Neural cell (in vitro differentiated cells): ENCODE measurements around the gene C14orf132. TPM values are rescaled to one million over a fixed set of nuclear protein-coding genes. Genes with fewer than 3 reads are reported as not detected.

ENCODE experiments used
- H2AFZ ChIP-seq: fragments of 200-600, 300-800 bp; sonication (generic), shearing (Covaris generic); 2 replicates; pipeline ENCODE4 v1.6.0; 2014; ENCODE audit warnings: low read depth, mild to moderate bottlenecking, antibody characterized with exemption, low read length, moderate library complexity
- H3F3A ChIP-seq: fragments of 200-600 bp; shearing (Covaris generic); 2 replicates; pipeline ENCODE4 v1.6.1; 2016; ENCODE audit warnings: mild to moderate bottlenecking, moderate library complexity, mixed read lengths, antibody characterized with exemption, low read length; ENCODE audit not compliant: insufficient read depth, poor library complexity, severe bottlenecking
- H3K27ac ChIP-seq: fragments of 200-600, 300-800 bp; sonication (generic), shearing (Covaris generic); 2 replicates; pipeline ENCODE4 v1.5.1; 2014; ENCODE audit warnings: mild to moderate bottlenecking, low read length, moderate library complexity
- H3K27me3 ChIP-seq: fragments of 300-800, 200-600 bp; sonication (generic), shearing (Covaris generic); 2 replicates; pipeline ENCODE4 v1.6.0; 2014; ENCODE audit warnings: mild to moderate bottlenecking, low read depth, low read length, moderate library complexity; ENCODE audit not compliant: insufficient read depth
- H3K36me3 ChIP-seq: fragments of 300-800, 200-600 bp; sonication (generic), shearing (Covaris generic); 2 replicates; pipeline ENCODE4 v1.5.1; 2014; ENCODE audit warnings: mild to moderate bottlenecking, antibody characterized with exemption, low read length, moderate library complexity; ENCODE audit not compliant: insufficient read depth
- H3K4me2 ChIP-seq: fragments of 300-800, 200-600 bp; sonication (generic), shearing (Covaris generic); 2 replicates; pipeline ENCODE4 v1.6.0; 2014; ENCODE audit warnings: mild to moderate bottlenecking, low read length
- H3K4me3 ChIP-seq: fragments of 300-800, 200-600 bp; sonication (generic), shearing (Covaris generic); 2 replicates; pipeline ENCODE4 v1.5.1; 2014; ENCODE audit warnings: mild to moderate bottlenecking, low read length, moderate library complexity
- H3K79me2 ChIP-seq: fragments of 200-600 bp; shearing (Covaris generic); replicated peaks from 2 replicates; pipeline ENCODE4 v1.6.0; 2014; ENCODE audit warnings: mild to moderate bottlenecking, low read length, moderate library complexity; ENCODE audit not compliant: insufficient read depth
- H3K9ac ChIP-seq: fragments of 300-800, 200-600 bp; sonication (generic), shearing (Covaris generic); 2 replicates; pipeline ENCODE4 v1.6.1; 2016; ENCODE audit warnings: mild to moderate bottlenecking, low read length, mixed read lengths
- H3K9me2 ChIP-seq: fragments of 200-600 bp; shearing (Covaris generic); 2 replicates; pipeline ENCODE4 v1.6.1; 2016; ENCODE audit warnings: mild to moderate bottlenecking, low read length, mixed read lengths; ENCODE audit not compliant: insufficient read depth
- H3K9me3 ChIP-seq: fragments of 200-600, 300-800 bp; sonication (generic), shearing (Covaris generic); 2 replicates; pipeline ENCODE4 v1.6.1; 2016; ENCODE audit warnings: mild to moderate bottlenecking, mixed run types, low read length, moderate library complexity, mixed read lengths
- H4K20me1 ChIP-seq: fragments of 200-600 bp; shearing (Covaris generic); 2 replicates; pipeline ENCODE4 v1.6.1; 2016; ENCODE audit warnings: mild to moderate bottlenecking, mixed run types; ENCODE audit not compliant: insufficient read depth
- EP300 ChIP-seq: fragments of 450-650 bp; conservative IDR thresholded peaks from 2 replicates; pipeline ENCODE4 v1.6.1; 2014; ENCODE audit warnings: antibody characterized with exemption, mild to moderate bottlenecking, moderate library complexity; ENCODE audit not compliant: poor library complexity, severe bottlenecking
- EZH2 ChIP-seq: fragments of 200-600, 300-800 bp; shearing (Covaris generic), sonication (generic); IDR thresholded peaks from 2 replicates; pipeline ENCODE4 v1.6.1; 2014; ENCODE audit warnings: antibody characterized with exemption, low read length, borderline replicate concordance, mild to moderate bottlenecking; ENCODE audit not compliant: insufficient read depth, poor library complexity, severe bottlenecking
- MXI1 ChIP-seq: fragments of 450-650 bp; conservative IDR thresholded peaks from 2 replicates; pipeline ENCODE4 v1.6.1; 2014; ENCODE audit warnings: antibody characterized with exemption, mild to moderate bottlenecking; ENCODE audit not compliant: poor library complexity, severe bottlenecking
- POLR2AphosphoS5 ChIP-seq: IDR thresholded peaks from 2 replicates; pipeline ENCODE4 v1.6.1; 2012
- RAD21 ChIP-seq: fragments of 450-650 bp; conservative IDR thresholded peaks from 2 replicates; pipeline ENCODE4 v1.6.1; 2014; ENCODE audit warnings: antibody characterized with exemption, mild to moderate bottlenecking, moderate library complexity
- SMC3 ChIP-seq: fragments of 450-650 bp; conservative IDR thresholded peaks from 2 replicates; pipeline ENCODE4 v1.6.1; 2014; ENCODE audit warnings: antibody characterized with exemption, mild to moderate bottlenecking, moderate library complexity; ENCODE audit not compliant: poor library complexity
- TAF1 ChIP-seq: IDR thresholded peaks from 2 replicates; pipeline ENCODE4 v1.6.1; 2012; ENCODE audit warnings: low read depth
- polyA plus RNA-seq: library from polyadenylated mRNA; depleted of rRNA; stranded (reverse); fragments of >200 nt; gene quantifications from 2 replicates; pipeline ENCODE4 v1.2.3, GENCODE V29; 2014
- TF ChIP-seq, protein P1 (sequence below): IDR thresholded peaks from 2 replicates; pipeline ENCODE4 v1.6.1; 2012; ENCODE audit warnings: borderline replicate concordance
- TF ChIP-seq, protein P2 (sequence below): fragments of 450-650 bp; IDR thresholded peaks from 2 replicates; pipeline ENCODE4 v1.5.1; 2014; ENCODE audit warnings: antibody characterized with exemption, mild to moderate bottlenecking, moderate library complexity; ENCODE audit not compliant: poor library complexity, severe bottlenecking

C14orf132 gene
- polyA plus RNA-seq, 1 donor from 2014 or later: 50.1 TPM

DNA sequence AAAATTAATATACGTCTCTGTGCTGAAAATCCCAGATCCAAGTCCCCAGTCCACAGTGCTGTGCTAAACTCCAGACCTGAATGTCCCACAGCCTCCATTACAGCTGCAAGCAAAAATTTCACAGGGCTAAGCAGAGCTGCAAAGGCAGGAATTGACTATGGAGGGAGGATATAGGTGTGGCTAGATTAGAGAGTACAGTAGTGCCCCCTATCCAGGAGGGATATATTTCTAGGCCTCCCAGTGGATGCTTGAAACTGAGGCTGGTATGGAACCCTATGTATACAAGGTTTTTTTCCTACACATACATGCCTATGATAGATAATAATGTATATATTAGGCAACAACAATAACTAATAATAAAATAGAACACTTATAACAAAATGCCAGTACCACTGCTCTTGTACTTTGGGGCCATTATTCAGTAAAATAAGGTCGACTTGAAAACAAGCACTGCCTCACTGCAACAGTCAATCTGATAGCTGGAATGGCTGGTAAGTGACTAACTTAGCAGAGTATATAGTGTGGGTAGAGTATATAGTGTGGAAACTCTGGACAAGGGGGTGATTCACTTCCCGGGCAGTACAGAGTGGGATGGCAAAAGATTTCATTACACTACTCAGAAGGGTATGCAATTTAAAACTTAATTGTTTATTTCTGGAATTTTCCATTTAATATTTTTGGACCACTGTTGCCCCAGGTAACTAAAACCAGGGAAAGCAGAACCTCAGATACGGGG lies 82.7 kb downstream of the C14orf132 start:
- Histone ChIP-seq H3K4me3 (no peak overlapping the region), H4K20me1 (no peaks in the 10 kb centered on the region), H2AFZ (no peak overlapping the region), H3F3A (no peaks in the 10 kb centered on the region), H3K79me2 (no peaks in the 10 kb centered on the region), H3K36me3 (no peaks in the 10 kb centered on the region), H3K4me2 (no peak overlapping the region), H3K9me3 (no peaks in the 10 kb centered on the region), H3K9ac (no peak overlapping the region), H3K27me3 (no peaks in the 10 kb centered on the region), H3K27ac (no peak overlapping the region), H3K9me2 (no peaks in the 10 kb centered on the region)
- TF ChIP-seq, protein P1, sequence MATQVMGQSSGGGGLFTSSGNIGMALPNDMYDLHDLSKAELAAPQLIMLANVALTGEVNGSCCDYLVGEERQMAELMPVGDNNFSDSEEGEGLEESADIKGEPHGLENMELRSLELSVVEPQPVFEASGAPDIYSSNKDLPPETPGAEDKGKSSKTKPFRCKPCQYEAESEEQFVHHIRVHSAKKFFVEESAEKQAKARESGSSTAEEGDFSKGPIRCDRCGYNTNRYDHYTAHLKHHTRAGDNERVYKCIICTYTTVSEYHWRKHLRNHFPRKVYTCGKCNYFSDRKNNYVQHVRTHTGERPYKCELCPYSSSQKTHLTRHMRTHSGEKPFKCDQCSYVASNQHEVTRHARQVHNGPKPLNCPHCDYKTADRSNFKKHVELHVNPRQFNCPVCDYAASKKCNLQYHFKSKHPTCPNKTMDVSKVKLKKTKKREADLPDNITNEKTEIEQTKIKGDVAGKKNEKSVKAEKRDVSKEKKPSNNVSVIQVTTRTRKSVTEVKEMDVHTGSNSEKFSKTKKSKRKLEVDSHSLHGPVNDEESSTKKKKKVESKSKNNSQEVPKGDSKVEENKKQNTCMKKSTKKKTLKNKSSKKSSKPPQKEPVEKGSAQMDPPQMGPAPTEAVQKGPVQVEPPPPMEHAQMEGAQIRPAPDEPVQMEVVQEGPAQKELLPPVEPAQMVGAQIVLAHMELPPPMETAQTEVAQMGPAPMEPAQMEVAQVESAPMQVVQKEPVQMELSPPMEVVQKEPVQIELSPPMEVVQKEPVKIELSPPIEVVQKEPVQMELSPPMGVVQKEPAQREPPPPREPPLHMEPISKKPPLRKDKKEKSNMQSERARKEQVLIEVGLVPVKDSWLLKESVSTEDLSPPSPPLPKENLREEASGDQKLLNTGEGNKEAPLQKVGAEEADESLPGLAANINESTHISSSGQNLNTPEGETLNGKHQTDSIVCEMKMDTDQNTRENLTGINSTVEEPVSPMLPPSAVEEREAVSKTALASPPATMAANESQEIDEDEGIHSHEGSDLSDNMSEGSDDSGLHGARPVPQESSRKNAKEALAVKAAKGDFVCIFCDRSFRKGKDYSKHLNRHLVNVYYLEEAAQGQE: no peak

DNA sequence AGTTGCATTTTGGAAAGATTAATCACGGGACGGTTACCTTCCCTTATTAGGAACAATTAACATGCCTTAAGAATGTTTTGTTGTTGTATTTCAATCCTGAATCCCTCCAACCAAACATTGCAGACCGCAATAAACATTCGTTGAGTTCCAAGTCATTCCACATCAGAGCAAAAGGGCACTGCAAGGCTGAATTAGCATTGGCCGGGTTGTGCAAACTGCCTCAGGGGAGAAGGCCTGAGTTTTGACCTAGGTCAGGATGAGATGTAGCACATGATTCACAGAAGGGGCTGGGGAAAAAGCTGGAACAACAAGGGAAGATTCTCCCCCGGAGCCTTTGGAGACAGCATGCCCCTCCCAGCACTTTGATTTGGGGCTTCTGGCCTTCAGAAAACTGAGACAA lies 83.3 kb downstream of the C14orf132 start:
- H4K20me1 ChIP-seq: no peaks in the 10 kb centered on the region
- no peak overlapping the region for H3K9ac ChIP-seq
- H3K9me2 ChIP-seq: no peaks in the 10 kb centered on the region
- no peak overlapping the region for H2AFZ ChIP-seq
- no peak overlapping the region for H3K4me3 ChIP-seq
- no peak overlapping the region for H3K27ac ChIP-seq
- no peak overlapping the region for H3K4me2 ChIP-seq
- no peaks in the 10 kb centered on the region for H3K79me2 ChIP-seq
- TF ChIP-seq MXI1 (no peak), SMC3 (no peak), RAD21 (no peak), TAF1 (no peak), POLR2AphosphoS5 (no peak), EP300 (no peak), EZH2 (no peak)
- TF ChIP-seq, protein P2, sequence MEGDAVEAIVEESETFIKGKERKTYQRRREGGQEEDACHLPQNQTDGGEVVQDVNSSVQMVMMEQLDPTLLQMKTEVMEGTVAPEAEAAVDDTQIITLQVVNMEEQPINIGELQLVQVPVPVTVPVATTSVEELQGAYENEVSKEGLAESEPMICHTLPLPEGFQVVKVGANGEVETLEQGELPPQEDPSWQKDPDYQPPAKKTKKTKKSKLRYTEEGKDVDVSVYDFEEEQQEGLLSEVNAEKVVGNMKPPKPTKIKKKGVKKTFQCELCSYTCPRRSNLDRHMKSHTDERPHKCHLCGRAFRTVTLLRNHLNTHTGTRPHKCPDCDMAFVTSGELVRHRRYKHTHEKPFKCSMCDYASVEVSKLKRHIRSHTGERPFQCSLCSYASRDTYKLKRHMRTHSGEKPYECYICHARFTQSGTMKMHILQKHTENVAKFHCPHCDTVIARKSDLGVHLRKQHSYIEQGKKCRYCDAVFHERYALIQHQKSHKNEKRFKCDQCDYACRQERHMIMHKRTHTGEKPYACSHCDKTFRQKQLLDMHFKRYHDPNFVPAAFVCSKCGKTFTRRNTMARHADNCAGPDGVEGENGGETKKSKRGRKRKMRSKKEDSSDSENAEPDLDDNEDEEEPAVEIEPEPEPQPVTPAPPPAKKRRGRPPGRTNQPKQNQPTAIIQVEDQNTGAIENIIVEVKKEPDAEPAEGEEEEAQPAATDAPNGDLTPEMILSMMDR: no peak
- TF ChIP-seq, protein P1: no peak
- no peaks in the 10 kb centered on the region for H3K27me3 ChIP-seq
- no peaks in the 10 kb centered on the region for H3K36me3 ChIP-seq
- no peaks in the 10 kb centered on the region for H3F3A ChIP-seq
- H3K9me3 ChIP-seq: no peaks in the 10 kb centered on the region
